Fibroblast of skin of scalp (primary cell): ENCODE results near the gene PCARE.

Source experiments
- DNase-seq: peaks from one replicate; pipeline ENCODE4 v3.0.0-alpha.2; 2013

PCARE gene

DNA sequence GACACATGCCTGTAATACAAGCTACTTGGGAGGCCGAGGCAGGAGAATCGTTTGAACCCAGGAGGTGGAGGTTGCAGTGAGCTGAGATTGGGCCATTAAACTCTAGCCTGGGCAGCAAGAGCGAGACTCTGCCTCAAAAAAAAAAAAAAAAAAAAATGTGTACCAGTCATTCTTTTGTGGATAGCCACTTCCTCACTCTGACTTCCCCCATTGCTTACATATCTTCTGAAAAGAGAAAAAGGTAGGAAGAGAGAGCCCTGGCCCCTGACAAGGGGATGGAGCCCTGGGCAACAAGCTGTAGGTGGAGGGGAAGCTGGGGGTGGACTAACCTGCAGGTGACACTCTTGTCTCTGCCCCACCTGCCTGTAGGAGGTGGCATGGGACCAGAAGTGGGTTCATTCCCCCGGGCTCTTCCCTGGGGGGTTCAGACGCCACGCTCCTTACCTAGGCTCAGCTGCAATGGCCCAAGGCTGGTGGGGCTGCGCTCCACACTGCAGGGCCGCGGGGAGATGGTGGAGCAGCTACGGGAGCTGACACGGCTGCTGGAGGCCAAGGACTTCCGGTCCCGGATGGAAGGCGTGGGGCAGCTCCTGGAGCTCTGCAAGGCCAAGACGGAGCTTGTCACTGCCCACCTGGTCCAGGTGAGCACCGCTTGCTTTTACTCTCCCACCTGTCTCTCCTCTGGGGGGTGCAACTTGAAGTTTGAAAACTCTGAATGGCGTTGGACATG is 39.1 kb downstream of the PCARE start:
- DNase-seq, result no peak

DNA sequence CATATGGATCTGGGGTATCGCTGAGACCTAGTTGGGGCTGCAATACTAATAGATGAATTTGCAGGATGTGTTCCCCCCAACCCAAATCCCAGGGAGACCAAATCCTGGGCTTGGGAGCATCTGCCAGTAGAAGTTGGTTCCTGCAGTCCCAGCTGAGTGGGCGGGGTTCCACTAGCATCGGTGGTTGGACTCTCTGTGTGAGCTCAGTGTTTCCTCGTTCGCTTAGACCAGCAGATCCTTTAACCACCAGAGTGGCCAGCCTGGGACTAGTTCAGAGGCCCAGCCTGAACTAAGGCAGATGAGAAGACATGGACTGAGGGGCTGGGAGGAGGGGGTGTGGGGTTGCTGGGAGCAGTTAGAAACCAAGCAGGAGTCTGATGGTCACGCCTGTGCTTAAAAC is 40.7 kb downstream of the PCARE start:
- no peak for DNase-seq

- peak; percentile 46 for DNase-seq
These were observed 41.2 kb downstream of the PCARE start for GRCh38 chr2:29033172-29033571.

- DNase-seq, result no peak
These were observed 42.1 kb downstream of the PCARE start for GRCh38 chr2:29032189-29032588.

GRCh38 chr2:29031046-29031445 is 43.3 kb downstream of the PCARE start:
- DNase-seq, result no peak

DNA sequence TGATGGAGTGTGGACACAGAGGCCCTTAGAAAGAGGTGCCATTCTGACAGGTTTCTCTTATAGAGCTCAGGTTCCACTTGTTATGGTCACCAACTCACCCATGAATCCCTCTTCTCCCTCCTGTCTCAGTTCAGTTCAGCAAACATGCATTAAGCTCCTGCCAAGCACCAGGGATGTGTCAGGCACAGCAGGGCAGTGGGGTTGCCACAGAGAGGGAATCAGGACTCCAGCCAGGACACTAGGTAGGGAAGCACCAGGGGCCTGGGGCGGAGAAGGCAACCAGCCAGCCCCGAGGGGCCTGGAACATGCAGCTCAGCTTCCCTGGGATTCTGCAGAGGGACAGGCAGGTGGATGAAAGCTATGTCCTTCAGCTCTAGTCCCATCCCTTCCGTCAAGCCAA is 48.6 kb downstream of the PCARE start:
- no peak for DNase-seq

GRCh38 chr2:29024882-29025430 is 49.4 kb downstream of the PCARE start:
- DNase-seq, result no peak

GRCh38 chr2:29023188-29023587 is 51.1 kb downstream of the PCARE start:
- no peak for DNase-seq

DNA sequence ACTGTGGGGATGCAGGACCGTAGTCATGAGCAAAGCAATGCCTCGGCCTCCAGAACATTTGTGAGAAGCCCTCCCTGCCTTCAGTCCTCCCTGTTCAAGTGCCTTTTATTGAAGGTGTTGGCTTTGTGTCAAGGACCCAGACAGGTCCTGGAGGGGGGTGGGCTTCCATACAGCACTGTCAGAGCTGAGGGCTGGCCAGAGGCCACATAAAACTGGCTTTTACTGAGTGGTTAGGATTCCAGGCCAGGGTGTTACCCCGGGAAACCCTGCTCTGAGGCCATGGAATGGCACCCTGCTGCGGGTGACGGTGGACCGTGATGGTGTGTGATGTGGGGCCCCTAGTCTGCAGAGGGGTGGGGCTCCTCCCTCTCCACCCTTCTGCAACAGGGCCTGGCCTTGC is 51.6 kb downstream of the PCARE start:
- peak; percentile 84 for DNase-seq

- DNase-seq, result no peak
These were observed 52.4 kb downstream of the PCARE start for GRCh38 chr2:29021886-29022285.

DNA sequence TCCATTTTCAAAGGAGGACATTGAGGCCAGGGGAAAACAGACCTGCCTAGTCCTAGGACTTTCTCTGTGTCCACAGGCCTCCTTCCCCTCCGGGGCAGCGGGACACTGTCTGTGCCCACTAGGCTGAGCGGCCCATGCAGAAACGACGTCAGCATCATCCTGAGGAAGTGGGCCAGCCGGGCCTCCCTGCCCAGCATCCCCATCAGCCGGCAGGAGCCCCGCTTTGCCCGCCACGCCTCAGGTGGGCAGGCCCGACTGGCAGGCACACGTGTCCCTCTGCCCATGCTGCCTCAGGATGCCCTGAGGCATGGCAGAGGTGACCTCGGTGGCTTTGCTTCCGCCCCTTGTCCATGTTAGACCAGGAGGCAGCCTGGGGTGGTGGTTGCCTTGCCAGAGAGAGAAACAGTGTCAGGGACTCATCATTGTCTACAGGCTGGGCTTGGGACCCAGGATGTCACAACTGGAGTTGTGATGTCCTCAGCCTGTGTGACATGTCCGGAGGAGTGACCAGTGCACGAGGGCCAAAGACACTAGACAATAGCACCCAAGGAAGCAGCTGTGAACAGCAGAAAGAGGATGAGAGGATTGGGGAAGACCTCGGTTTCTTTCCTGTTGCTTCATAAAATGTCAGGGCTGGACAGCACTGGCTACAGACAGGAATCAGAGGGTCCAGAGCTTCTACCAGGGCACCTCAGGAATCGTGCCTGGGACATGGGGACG is 56.4 kb downstream of the PCARE start:
- DNase-seq, result no peak

- DNase-seq, result no peak
These were observed 57.8 kb downstream of the PCARE start for GRCh38 chr2:29016504-29016903.

DNA sequence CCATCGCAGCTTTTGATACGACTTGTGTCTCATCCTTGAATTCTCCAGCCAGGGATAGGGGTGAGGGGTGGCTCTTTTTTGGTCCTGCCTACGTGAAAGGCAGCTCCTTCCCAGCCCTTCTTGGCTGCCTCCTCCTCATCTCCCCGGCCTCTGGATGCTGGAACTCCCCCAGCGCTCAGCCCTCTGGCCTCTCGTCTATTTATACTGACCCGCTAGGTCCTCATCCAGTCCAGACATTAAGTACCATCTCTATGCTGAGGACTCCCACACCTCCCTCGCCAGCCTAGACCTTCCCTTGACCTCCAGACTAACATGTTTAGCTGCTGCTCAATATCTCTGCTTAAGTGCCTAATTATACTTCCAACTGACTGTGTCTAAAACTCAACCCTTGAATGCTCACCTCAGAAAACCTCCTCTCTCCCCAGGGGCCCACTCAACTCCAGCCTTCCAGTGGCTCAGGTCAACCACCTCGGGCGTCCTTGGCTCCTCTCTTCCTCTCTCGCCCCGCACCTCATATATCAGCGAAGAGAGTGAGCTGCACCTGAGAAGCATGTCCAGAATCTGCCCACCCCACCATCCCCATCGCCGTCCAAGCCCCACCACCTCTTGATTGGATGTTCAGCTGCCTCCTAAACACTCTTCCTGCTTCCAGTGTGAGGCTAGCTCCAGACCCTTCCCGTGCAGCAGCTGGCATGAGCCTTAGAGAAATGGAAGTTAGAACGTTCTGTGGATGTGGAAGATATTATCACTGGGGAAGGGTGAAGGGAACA is 58.4 kb downstream of the PCARE start:
- DNase-seq, result no peak

DNA sequence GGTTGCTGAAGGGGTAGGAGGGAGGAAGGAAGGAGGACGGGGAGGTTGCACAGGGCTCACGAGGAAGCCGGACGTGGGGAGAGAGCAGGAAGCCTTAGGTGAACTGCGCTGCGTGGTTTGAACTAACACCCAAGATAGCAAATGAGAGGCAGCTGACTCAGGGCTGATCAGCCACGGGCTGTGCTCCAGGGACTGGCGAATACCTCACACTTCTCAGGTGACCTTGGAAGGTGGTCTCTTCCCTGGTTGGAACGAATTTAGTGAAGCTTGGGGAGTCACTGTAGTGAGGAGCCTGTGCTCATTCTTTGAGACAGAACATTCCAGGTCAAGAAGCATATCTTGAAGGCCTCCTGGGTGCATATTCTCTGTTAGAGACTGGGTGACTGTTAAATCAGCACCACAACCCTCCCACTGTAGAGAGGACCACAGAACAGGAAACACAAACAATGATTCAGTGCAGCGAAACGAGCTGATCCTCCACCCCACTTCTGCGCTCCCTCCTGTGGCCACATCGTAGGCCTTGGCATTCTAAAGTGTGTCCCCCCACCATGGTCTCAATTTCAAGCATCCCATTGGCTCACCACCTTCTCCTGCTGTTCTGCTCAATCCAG is 59.4 kb downstream of the PCARE start:
- DNase-seq, result peak; percentile 64

DNA sequence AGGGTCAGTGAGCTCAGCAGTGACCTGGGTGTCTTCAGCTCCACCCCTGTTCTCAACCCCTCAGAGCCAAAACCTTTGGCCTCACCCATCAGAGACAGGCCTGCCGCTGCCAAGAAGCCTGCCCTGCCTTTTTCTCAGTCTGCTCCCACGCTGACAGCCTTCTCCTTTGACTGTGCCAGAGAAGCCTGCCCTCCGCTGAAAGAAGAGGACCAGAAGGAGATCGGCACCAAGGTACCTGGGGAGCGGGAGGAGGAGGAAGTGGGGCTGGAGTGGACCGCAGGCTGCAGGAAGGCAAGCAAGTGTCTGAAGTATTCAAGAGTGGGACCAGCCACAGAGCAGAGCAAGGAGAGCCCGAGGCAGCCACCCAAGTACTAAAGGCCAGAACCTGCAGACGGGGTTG is 60.0 kb downstream of the PCARE start:
- DNase-seq, result no peak

- DNase-seq, result no peak
These were observed 61.1 kb downstream of the PCARE start for GRCh38 chr2:29013057-29013780.

- no peak for DNase-seq
These were observed 62.1 kb downstream of the PCARE start for GRCh38 chr2:29012211-29012681.
